Measurements from ENCODE around the gene ECT2.
"Not testable (repeated sequence)": the region's sequence is repeated elsewhere in the genome, so short reads cannot be mapped to it uniquely, and the experiment has no call there.

The ECT2 gene

GRCh38 chr3:172787746-172788145, 37.2 kb downstream of the ECT2 start:
- no peak overlapping the region for H3K4me3 ChIP-seq (ENCODE audit: low read length)

GRCh38 chr3:172799246-172799645, 48.7 kb downstream of the ECT2 start:
- DNase-seq (ENCODE audit: low read depth, low spot score): no peak

More at GRCh38 chr3:172787746-172788145, 37.2 kb downstream of the ECT2 start:
- no peak for DNase-seq (ENCODE audit: low read depth, low spot score)

DNA sequence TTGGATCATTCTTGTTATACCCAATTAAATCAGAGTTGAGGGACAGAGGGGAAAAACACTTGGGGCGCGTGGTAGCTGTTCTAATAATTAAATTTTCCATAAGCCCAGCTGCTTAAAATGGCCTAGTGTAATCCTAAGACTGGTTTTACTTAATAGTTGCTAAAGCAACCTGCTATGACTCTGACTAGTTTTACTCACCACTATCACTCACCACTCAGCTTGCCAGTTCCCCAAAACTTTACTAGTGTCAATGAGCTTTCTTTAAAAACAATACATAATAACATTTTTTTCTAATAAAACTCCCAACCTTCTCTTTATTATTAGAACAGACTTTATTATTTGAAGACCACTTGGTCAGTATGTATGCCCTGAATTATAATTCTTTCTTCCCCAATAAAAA, 49.6 kb downstream of the ECT2 start:
- no peak for DNase-seq (ENCODE audit: low read depth, low spot score)

More at GRCh38 chr3:172799246-172799645, 48.7 kb downstream of the ECT2 start:
- H3K4me3 ChIP-seq (ENCODE audit: low read length): no peak overlapping the region

GRCh38 chr3:172803489-172803888, 53.0 kb downstream of the ECT2 start:
- no peak overlapping the region for H3K4me3 ChIP-seq (ENCODE audit: low read length)
- no peak for DNase-seq (ENCODE audit: low read depth, low spot score)

More for the DNA sequence above, 49.6 kb downstream of the ECT2 start:
- no peak overlapping the region for H3K4me3 ChIP-seq (ENCODE audit: low read length)

GRCh38 chr3:172804323-172804722, 53.8 kb downstream of the ECT2 start:
- no peak overlapping the region for H3K4me3 ChIP-seq (ENCODE audit: low read length)
- DNase-seq (ENCODE audit: low read depth, low spot score): no peak

DNA sequence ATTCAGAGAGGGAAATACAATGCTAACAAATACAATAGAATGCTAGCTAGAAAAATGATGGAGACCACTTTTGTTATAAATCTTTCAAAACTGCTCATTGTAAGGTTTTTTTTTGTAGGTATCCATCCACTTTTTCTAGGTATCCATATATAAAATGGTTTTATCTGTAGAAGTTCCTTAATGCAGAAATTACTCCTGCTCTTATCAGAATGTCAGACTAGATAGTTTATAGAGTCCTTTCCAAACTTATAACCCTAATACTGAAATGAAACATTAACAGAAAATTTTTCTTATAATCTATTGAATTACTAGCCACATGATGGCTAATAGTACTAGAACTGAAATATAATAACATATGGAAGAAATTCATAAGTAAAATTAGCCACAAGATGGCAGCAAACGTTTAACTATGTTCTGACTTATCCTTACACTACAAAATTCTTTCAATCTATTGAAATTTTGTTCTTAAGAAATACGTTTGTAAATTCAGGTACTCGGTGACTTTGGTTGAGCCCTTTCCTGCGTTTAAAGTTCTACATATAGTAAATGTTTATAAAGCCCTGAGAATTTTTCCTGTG, 58.5 kb downstream of the ECT2 start:
- H3K4me3 ChIP-seq (ENCODE audit: low read length): no peak overlapping the region
- peak; percentile 19 for DNase-seq (ENCODE audit: low read depth, low spot score)

- DNase-seq (ENCODE audit: low read depth, low spot score): no peak
- H3K4me3 ChIP-seq (ENCODE audit: low read length): no peak overlapping the region
Observed at GRCh38 chr3:172811099-172811498, 60.6 kb downstream of the ECT2 start.

- H3K4me3 ChIP-seq (ENCODE audit: low read length): no peak overlapping the region
- DNase-seq (ENCODE audit: low read depth, low spot score): no peak
Observed at GRCh38 chr3:172813462-172813861, 62.9 kb downstream of the ECT2 start.

DNA sequence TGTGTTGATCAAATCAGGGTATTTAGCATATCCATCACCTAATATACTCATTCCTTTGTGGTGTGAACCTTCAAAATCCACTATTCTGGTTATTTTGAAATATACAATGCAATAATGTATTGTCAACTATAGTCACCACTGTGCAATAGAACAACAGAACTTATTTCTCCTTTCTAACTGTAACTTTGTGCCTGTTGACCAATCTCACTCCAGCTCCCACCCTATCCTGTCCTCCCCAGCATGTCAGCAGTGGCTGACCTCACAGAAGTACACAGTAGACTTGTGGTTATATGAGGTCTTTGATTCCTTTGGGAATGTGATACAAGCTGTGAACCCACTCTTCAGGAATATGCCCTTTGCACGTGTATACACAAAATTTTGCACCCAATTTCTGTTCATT, 64.2 kb downstream of the ECT2 start:
- DNase-seq (ENCODE audit: low read depth, low spot score): no peak
- H3K4me3 ChIP-seq (ENCODE audit: low read length): no peak overlapping the region

DNA sequence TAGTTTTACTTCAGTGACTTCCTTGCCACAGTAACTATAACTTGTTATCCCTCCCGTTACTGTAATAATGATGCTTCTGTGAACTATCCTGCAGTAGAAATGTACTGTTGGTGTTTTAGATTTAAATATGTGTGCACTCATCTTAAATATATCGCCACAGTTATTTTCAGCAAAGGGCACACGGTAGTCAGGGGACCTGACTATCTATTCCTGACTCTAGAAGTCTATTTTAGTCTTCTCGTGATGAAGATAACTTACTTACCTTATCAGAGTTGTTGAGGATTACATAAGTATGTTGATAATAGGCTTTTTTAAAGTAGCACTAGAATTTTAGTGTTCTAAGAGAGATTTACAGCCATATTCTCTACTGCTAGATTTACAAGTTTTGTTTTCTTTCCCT, 65.3 kb downstream of the ECT2 start:
- no peak overlapping the region for H3K4me3 ChIP-seq (ENCODE audit: low read length)
- no peak for DNase-seq (ENCODE audit: low read depth, low spot score)

GRCh38 chr3:172816281-172816680, 65.8 kb downstream of the ECT2 start:
- no peak overlapping the region for H3K4me3 ChIP-seq (ENCODE audit: low read length)
- DNase-seq (ENCODE audit: low read depth, low spot score): no peak

DNA sequence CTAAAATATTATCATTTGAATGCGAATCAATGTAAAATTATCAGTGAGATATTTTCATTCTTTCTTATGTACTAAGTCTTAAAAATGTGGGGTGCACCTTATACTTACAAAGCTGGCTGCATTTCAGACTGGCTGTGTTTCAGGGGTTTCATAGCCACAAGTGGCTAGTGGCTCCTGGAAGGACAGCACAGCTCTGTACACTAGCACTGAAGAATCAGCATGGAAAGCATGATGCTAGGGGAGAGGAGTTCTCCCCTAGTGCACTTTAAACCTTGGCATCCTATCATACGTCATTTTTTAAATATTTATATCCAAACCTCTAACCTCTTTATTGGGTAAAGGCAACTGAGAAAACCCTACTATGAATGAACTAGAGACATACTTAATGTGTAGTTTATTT, 66.4 kb downstream of the ECT2 start:
- no peak for DNase-seq (ENCODE audit: low read depth, low spot score)
- no peak overlapping the region for H3K4me3 ChIP-seq (ENCODE audit: low read length)

- DNase-seq (ENCODE audit: low read depth, low spot score): no peak
- no peak overlapping the region for H3K4me3 ChIP-seq (ENCODE audit: low read length)
Observed at GRCh38 chr3:172820492-172820891, 70.0 kb downstream of the ECT2 start.

- H3K4me3 ChIP-seq (ENCODE audit: low read length): no peak overlapping the region
- DNase-seq (ENCODE audit: low read depth, low spot score): no peak
Observed at GRCh38 chr3:172824229-172824628, 73.7 kb downstream of the ECT2 start.

DNA sequence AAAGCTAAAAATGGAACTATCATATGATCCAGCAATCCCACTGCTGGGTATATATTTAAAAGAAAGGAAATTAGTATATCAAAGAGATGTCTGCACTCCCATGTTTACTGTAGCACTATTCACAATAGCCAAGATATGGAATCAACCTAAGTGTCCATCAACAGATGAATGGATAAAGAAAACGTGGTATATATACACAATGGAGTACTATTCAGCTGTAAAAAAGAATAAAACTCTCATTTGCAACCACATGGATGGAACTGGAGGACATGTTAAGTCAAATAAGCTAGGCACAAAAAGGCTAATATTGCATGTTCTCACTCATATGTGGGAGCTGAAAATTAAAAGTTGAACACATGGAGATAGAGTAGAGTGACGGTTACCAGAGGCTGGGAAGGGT, 76.7 kb downstream of the ECT2 start:
- not testable (repeated sequence) for H3K4me3 ChIP-seq (ENCODE audit: low read length); DNase-seq (ENCODE audit: low read depth, low spot score)

DNA sequence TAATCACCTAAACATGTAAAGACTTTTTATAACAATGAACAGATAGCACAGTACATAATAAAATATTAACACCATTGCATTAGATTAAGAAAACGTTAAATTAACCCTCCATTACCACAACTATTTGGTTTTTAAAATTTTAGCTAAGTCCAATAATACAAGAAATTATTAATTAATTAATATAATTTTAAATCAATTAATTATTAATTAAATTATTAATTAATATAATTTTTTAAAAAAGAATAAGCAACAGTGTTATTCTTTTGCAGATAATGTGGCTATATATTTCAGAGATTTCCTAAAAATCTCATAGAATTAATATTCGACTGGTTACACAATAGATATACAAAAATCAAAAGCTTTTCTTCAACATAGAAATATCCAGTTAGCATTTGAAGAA, 82.5 kb downstream of the ECT2 start:
- H3K4me3 ChIP-seq (ENCODE audit: low read length): no peak overlapping the region
- no peak for DNase-seq (ENCODE audit: low read depth, low spot score)

DNA sequence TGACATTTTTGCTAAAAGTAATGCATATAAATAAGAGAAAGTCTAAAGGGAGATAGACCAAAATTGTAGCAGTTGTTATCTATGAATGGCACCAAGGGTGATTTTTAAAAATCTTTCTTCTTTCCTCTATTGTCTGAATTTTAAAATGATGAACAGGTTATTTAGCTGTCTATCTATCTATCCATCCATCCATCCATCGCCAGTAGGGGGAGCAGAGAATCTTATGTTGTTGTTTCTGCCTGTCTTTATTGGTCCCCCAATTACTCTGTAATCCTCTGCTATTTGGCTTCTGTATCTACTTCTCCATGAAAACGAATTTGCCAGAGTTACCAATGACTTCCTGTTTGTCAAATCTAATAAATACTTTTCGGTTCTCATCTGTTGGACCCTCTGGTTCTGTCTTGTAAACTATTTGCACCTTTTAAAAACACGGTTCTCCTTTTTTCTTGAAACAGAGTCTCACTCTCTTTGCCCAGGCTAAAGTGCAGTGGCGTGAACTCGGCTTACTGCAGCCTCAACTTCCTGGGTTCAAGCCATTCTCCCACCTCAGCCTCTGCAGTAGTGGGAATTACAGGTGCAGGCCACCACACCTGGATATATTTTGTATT, 86.0 kb downstream of the ECT2 start:
- DNase-seq (ENCODE audit: low read depth, low spot score): peak; percentile 46

DNA sequence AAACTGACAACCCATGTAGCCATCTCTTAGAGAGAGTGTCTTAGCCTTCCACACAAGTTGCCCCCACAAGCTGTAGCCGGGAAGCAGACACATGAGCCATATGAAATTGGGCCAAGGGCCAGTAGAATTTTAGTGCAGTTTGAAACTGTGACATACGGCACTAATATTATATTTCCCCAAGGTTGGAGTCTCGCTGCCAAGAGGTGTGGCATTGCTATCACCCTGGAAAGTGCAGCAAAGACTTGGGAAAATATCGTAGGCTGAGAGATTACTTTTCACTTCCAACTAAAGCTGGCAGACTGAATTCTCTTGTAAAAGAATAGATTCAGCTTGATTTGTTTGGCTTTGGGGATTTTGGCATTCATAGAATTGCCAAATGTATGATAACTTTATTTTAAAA, 89.2 kb downstream of the ECT2 start:
- DNase-seq (ENCODE audit: low read depth, low spot score): no peak
- no peak overlapping the region for H3K4me3 ChIP-seq (ENCODE audit: low read length)

More for the DNA sequence above, 86.0 kb downstream of the ECT2 start:
- H3K4me3 ChIP-seq (ENCODE audit: low read length): no peak overlapping the region

- H3K4me3 ChIP-seq (ENCODE audit: low read length): no peak overlapping the region
- no peak for DNase-seq (ENCODE audit: low read depth, low spot score)
Observed at GRCh38 chr3:172840463-172840862, 89.9 kb downstream of the ECT2 start.

DNA sequence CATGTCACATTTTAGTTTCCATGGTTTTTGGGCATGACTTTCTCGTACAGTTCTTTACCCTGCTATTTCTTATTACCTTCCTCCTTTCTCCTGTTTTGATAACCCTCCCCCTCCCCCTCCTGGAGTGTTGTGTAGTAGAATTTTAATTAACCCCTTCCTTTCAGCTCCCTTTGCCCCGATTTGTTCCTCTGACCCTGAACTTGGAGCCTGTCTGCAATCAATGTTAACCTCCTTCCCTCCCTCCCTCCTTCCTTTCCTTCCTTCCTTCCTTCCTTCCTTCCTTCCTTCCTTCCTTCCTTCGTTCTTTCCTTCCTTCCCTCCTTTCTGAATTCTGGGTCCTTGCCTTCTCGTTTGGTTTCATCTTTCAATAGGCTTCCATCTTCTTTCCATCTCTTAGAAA, 90.4 kb downstream of the ECT2 start:
- no peak overlapping the region for H3K4me3 ChIP-seq (ENCODE audit: low read length)
- no peak for DNase-seq (ENCODE audit: low read depth, low spot score)

- no peak overlapping the region for H3K4me3 ChIP-seq (ENCODE audit: low read length)
Observed at GRCh38 chr3:172844428-172844827, 93.9 kb downstream of the ECT2 start.

More at GRCh38 chr3:172844428-172844827, 93.9 kb downstream of the ECT2 start:
- no peak for DNase-seq (ENCODE audit: low read depth, low spot score)

All from Jurkat, Clone E6-1 (cell line).